Measurements from ENCODE around the gene GRB2. TPM values are rescaled to one million over a fixed set of nuclear protein-coding genes. Genes with fewer than 3 reads are reported as not detected.
A peak's percentile ranks its signal among the peaks of the same experiment; 100 is the strongest.
"Not testable (repeated sequence)": the region's sequence is repeated elsewhere in the genome, so short reads cannot be mapped to it uniquely, and the experiment has no call there.

The GRB2 gene
- total RNA-seq (2021; ENCODE audit: unreplicated experiment) (148 TPM), Bru-seq, nascent RNA (percentile 87 among the genes with signal in this experiment), BruChase-seq, experiment 1, labeled RNA remaining after a 2-hour chase (percentile 86 among the genes with signal in this experiment), BruChase-seq, experiment 2, labeled RNA remaining after a 6-hour chase (percentile 93 among the genes with signal in this experiment)
- 94.8 TPM for polyA plus RNA-seq (2012; ENCODE audit: insufficient read length)
- long read RNA-seq, transcript GRB2-205 (5 exons, 3,182 nt), result minor isoform, 64 of 390 reads
- long read RNA-seq, transcript GRB2-202 (6 exons, 3,248 nt), result major isoform, 186 of 390 reads
- long read RNA-seq, partial matches to known transcripts, result 38 of 390 reads
- long read RNA-seq, other reads (novel, unspliced or antisense), result 101 of 390 reads

DNA sequence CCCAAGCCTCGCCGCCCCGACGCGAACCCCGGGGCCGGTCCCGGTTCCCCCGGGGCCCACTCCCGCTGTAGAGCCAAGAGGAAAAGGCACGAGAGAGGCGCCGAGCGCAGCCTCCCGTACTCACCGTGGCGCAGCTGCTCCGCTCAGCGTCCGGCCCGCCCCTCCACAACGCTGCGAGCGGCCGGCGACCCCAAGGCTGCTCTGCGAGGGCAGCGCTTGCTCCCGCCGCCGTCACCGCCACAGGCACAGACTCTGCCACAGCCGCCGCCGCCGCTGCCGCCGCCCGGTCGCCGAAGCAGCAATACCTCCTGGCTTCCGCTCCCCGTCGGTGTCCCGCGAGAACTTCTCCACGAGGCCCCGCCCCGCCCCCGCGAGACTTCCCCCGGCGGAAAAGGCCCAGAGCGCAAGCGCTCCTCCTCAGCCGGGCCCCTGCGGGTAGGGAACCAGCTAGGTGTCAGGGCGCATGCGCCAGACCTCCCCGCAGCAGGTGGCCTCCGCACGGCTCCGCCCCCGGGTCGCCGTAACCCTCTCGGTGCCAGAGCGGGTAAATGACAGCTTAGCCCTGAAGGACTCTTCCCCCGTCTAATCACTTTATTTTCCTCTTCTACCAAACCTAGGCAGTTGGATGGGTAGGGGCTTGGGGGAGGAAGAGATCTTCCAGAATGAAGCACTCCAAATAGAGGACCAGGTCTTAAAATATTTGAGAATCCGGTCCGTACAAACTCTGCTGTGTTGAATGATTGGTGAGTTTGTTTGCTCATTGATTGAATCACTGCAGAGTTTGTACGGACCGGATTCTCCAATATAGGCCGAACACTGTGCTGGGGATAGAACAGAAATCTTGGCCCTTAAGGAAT, at the start of gene GRB2:
Gene GRB2 (minus strand): TSS at position 314 of the 857 bp plus-strand sequence. CDS start 12,050 bp downstream, outside the sequence.
- DNase-seq (ENCODE audit: low read depth, low spot score) (peak; percentile 63), ATAC-seq (peak; percentile 94)
- BruUV-seq (replicated peaks), result no TSS peak
- H3K9me3 ChIP-seq (ENCODE audit: control insufficient read depth, insufficient read depth, low read depth, low read length), result no peaks in the 10 kb centered on the region
- intact Hi-C loops (cut with micrococcal nuclease; ENCODE audit: unreplicated experiment) (no loop called here), in situ Hi-C loops (cut with HindIII; ENCODE audit: low pct_unique_long_range_greater_than_20kb, low sequenced_read_pairs) (no loop called here)
- no peaks in the 10 kb centered on the region; the same call in 1 of the 2 replicates for H3K36me3 ChIP-seq (ENCODE audit: control insufficient read depth, insufficient read depth, low read length)
- ChIA-PET CTCF (interaction anchor here (0.5 to 1.9 kb wide), 5 partner anchors 9 to 135 kb away, joined by 3 to 7 read pairs (median 7); partner anchors contain the start of gene MIF4GD), POLR2A (interaction anchor here (0.6 to 1.2 kb wide), 6 partner anchors 12 to 436 kb away, joined by 3 to 6 read pairs (median 4); no protein-coding TSS in a partner anchor)
- TF ChIP-seq SIN3A (IDR thresholded peaks at IDR 0.05; ENCODE audit: borderline replicate concordance, insufficient read depth, low read depth, low read length) (peak; percentile 60; the same call in 1 of the 2 replicates), CTCF (IDR thresholded peaks at IDR 0.05) (no peak), POLR2AphosphoS5 (IDR thresholded peaks at IDR 0.05; ENCODE audit: low read depth, low read length) (peak; percentile 86), TCF7L2 (IDR thresholded peaks at IDR 0.05; ENCODE audit: low read depth, low read length) (no peak)
- TF ChIP-seq, protein P1, sequence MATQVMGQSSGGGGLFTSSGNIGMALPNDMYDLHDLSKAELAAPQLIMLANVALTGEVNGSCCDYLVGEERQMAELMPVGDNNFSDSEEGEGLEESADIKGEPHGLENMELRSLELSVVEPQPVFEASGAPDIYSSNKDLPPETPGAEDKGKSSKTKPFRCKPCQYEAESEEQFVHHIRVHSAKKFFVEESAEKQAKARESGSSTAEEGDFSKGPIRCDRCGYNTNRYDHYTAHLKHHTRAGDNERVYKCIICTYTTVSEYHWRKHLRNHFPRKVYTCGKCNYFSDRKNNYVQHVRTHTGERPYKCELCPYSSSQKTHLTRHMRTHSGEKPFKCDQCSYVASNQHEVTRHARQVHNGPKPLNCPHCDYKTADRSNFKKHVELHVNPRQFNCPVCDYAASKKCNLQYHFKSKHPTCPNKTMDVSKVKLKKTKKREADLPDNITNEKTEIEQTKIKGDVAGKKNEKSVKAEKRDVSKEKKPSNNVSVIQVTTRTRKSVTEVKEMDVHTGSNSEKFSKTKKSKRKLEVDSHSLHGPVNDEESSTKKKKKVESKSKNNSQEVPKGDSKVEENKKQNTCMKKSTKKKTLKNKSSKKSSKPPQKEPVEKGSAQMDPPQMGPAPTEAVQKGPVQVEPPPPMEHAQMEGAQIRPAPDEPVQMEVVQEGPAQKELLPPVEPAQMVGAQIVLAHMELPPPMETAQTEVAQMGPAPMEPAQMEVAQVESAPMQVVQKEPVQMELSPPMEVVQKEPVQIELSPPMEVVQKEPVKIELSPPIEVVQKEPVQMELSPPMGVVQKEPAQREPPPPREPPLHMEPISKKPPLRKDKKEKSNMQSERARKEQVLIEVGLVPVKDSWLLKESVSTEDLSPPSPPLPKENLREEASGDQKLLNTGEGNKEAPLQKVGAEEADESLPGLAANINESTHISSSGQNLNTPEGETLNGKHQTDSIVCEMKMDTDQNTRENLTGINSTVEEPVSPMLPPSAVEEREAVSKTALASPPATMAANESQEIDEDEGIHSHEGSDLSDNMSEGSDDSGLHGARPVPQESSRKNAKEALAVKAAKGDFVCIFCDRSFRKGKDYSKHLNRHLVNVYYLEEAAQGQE (IDR thresholded peaks at IDR 0.05; ENCODE audit: insufficient read depth in 1 of 2, low read depth in 2 of 2, low read length in 1 of 2), result no peak
- H3K4me1 ChIP-seq (ENCODE audit: control insufficient read depth, insufficient read depth, low read length), result peaks cover 10% of the 10 kb centered on the region
- H3K27ac ChIP-seq (ENCODE audit: low read length), result peak within 1 kb of the TSS; percentile 78
- peak within 1 kb of the TSS; percentile 80 to 94 for H3K4me3 ChIP-seq (ENCODE audit: low read depth in 2 of 2, low read length in 2 of 2)
- no peaks in the 10 kb centered on the region for H3K27me3 ChIP-seq (ENCODE audit: control insufficient read depth, insufficient read depth, low read length)

- BruUV-seq (replicated peaks); ATAC-seq; CTCF ChIA-PET; H3K9me3 ChIP-seq (ENCODE audit: control insufficient read depth, insufficient read depth, low read depth, low read length); in situ Hi-C loops (cut with HindIII; ENCODE audit: low pct_unique_long_range_greater_than_20kb, low sequenced_read_pairs); DNase-seq (ENCODE audit: low read depth, low spot score); H3K27me3 ChIP-seq (ENCODE audit: control insufficient read depth, insufficient read depth, low read length); intact Hi-C loops (cut with micrococcal nuclease; ENCODE audit: unreplicated experiment); H3K36me3 ChIP-seq (ENCODE audit: control insufficient read depth, insufficient read depth, low read length); H3K27ac ChIP-seq (ENCODE audit: low read length); H3K4me3 ChIP-seq (ENCODE audit: low read depth in 2 of 2, low read length in 2 of 2): not testable (repeated sequence)
- POLR2A ChIA-PET, result interaction anchor here (0.6 to 0.7 kb wide), 2 partner anchors 35 to 141 kb away, joined by 3 to 7 read pairs; no protein-coding TSS in a partner anchor
- peaks cover 21% of the 10 kb centered on the region for H3K4me1 ChIP-seq (ENCODE audit: control insufficient read depth, insufficient read depth, low read length)
These were observed 49.2 kb upstream of the GRB2 start for GRCh38 chr17:75454672-75455071.

Data from Panc1 (cell line).